GM12801 (cell line): Measurements from ENCODE around the gene PLTP.

Experiments used
- TF ChIP-seq, protein P1 (sequence below): IDR thresholded peaks from one replicate; pipeline ENCODE4 v1.5.1; 2011; ENCODE audit warnings: control low read depth; ENCODE audit not compliant: insufficient read length; ENCODE audit errors: extremely low read depth

Gene PLTP

DNA sequence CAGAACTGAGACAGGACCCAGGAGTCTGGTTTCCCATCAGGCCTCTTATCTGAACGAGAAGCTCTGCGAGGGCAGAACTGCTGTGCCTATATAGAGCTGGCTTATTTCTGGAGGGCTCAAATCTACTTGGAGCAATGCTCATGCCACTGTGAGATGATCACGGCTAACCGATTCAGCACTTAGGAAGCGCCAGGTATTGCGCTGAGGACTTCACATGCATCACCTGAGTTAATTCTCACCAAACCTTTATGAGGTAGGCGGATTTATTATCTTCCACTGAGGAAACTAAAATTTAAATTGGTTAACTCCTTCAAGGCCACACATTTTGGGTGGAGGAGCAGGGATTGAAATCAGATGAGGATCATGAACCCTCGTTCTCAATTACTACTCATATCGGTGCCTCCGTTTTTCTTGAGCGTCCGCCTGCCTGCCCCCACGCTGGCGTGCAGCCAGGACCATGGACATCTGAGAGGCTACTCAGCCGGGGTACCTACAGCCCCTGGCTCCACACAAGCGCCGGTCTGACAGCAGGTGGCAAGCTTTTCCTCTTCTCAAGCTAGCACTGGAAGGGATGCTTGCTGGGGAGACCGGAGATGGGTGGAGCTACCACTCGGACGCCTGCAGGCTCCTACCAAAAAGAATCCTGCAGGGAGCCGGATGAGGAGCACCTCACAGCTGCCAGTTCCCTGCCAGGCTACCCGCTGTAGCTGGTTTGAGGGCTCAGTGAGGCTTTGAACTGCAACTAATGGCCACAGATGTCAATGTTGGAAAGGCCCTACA lies 21.5 kb upstream of the PLTP start:
- TF ChIP-seq, protein P1, sequence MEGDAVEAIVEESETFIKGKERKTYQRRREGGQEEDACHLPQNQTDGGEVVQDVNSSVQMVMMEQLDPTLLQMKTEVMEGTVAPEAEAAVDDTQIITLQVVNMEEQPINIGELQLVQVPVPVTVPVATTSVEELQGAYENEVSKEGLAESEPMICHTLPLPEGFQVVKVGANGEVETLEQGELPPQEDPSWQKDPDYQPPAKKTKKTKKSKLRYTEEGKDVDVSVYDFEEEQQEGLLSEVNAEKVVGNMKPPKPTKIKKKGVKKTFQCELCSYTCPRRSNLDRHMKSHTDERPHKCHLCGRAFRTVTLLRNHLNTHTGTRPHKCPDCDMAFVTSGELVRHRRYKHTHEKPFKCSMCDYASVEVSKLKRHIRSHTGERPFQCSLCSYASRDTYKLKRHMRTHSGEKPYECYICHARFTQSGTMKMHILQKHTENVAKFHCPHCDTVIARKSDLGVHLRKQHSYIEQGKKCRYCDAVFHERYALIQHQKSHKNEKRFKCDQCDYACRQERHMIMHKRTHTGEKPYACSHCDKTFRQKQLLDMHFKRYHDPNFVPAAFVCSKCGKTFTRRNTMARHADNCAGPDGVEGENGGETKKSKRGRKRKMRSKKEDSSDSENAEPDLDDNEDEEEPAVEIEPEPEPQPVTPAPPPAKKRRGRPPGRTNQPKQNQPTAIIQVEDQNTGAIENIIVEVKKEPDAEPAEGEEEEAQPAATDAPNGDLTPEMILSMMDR = no peak

DNA sequence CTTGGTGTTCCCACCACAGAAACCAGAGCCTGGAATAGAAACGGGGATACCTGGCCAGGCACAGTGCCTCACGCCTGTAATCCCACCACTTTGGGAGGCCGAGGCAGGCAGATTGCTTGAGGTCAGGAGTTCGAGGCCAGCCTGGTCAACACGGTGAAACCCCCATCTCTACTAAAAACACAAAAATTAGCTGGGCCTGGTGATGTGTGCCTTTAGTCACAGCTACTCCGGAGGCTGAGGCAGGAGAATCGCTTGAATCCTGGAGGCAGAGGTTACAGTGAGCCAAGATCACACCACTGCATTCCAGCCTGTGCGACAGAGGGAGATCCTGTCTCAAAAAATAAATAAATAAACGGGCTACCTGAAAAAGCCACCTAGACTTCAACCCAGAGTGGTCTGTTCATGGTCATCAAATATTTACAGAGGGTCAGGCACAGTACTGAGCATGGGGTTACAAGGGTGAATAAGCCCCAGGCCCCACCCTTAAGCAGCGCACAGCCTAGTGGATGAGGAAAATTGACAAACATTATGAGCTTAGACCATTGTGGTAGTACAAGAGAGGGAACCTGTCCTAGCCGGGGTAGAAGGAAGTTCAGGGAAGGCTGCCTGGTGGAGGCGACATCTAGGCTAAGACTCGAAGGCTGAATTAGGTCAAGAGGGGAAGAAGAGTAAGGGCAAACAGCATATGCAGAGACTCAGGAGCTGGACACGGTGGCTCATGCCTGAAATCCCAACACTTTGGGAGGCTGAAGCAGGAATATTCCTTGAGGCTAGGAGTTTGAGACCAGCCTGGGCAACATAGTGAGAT lies 15.3 kb upstream of the PLTP start:
- TF ChIP-seq, protein P1 = no peak

DNA sequence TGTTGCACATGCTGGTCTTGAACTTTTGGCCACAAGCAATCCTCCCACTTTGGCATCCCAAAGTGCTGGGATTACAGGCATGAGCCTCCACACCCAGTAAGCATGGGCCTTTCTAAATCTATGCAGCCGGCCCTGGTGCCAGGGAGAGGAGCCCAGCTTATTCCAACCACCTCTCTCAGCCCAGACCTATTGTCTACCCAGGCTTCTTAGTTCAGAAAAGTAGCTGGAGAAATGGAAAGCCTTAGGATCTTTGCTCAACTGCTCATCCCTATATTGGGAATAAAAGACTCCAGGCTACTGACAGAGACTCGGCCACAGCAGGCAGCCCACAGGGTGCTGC lies 14.7 kb upstream of the PLTP start:
- TF ChIP-seq, protein P1 = no peak

DNA sequence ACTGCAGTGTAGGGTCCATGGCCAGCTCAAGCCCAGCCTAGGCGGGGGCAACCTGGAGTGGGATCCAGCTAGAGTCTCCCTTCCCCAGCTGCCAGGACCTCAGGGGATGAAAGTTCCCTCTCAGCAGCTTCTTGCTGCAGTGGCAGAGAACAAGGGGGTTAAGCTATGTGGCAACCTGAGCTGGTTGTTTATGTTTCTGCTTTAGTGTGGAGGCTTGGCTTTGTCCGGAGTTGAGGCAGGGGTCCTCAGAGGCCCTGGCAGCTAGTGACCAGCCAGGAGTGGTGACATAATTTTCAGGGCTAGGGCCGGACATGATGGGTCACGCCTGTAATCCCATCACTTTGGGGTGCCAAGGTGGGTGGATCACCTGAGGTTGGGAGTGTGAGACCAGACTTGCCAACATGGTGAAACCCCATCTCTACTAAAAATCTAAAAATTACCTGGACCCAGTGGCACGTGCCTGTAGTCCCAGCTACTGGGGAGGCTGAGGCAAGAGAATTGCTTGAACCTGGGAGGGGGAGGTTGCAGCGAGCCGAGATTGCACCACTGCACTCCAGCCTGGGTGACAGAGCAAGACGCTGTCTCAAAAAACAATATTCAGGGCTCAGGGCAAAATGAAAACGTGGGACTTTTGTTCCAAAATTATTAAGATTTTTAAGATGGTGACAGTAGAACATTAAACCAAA lies 14.0 kb upstream of the PLTP start:
- TF ChIP-seq, protein P1 = no peak

DNA sequence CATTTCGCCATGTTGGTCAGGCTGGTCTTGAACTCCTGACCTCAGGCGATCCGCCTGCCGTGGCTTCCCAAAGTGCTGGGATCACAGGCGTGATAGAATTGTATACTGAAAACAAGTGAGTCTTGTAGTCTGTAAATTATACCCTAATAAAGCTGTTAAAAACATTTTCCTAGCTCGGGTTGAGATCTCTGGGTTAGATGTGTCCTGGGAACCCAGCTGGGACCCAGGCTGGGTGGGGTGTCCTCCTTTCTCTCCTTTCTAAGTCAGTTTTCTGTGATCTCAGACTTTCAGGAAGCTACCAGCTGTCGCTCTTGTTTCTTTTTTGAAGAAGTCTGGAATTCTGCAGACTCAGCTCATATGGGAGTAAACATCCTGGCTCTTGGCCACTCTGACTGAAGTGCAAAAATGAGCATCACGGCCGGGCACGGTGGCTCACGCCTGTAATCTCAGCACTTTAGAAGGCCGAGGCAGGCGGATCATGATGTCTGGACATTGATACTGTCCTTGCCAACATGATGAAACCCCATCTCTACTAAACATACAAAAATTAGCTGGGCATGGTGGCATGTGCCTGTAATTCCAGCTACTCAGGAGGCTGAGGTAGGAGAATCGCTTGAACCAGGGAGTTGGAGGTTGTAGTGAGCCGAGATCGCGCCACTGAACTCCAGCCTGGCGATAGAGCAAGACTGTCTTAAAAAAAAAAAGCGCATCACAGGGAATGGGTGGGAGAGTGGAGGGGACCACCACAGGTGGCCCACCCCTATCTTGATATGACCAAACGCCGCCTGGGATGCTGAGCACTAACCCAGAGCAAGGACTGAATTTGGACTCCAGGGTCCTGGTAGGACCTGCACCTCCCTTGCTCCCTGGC lies 12.7 kb upstream of the PLTP start:
- TF ChIP-seq, protein P1 = no peak

DNA sequence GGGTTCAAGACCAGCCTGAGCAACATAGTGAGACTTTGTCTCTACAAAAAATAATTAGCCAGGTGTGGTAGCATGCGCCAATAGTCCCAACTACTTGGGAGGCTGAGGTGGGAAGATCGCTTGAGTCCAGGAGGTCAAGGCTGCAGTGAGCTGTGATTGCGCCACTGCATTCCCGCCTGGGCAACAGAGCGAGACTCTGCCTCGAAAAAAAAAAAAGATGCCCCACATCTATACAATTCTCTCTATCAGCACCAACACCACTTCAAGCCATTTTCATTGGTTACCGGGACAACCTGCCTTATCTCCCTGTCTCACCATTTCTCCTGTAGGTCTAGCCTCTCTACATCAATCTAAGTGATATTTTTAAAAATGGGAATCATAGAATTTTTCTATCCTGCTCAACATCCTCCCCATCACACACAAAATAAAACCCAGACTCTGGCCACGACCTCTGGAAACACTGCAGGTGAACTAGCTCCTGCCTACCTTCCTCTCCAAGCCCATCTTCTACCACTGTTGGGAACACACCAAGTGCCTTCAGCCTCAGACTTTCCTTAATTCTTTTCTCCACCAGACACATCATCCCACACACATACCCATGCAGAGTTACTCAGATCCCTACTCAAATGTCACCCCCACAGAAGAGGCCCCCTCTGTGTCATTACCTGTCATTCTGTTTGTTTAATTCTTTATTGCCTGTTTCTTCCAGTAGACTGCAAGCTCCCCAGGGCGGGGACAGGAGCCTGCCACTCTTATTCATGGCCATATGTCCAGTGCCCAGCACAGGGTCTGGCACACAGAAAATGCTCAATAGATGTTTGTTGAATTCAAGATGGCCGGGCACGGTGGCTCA lies 9.6 kb upstream of the PLTP start:
- TF ChIP-seq, protein P1 = no peak
